Brain microvascular endothelial cell (primary cell): ENCODE data around the gene VSTM4.

ENCODE experiments used
- DNase-seq: peaks from one replicate; pipeline ENCODE4 v3.0.0-alpha.2; 2020
- H3K27ac ChIP-seq: fragments of 250-450 bp; sonication (Bioruptor Pico); 2 replicates; pipeline ENCODE4 v1.5.1; 2020; ENCODE audit warnings: mild to moderate bottlenecking, moderate library complexity
- H3K27me3 ChIP-seq: fragments of 250-450 bp; sonication (Bioruptor Pico); replicated peaks from 2 replicates; pipeline ENCODE4 v1.5.1; 2020; ENCODE audit warnings: mild to moderate bottlenecking
- H3K36me3 ChIP-seq: fragments of 250-450 bp; sonication (Bioruptor Pico); replicated peaks from 2 replicates; pipeline ENCODE4 v1.5.1; 2020; ENCODE audit warnings: mild to moderate bottlenecking
- H3K4me3 ChIP-seq: 2 replicates; pipeline ENCODE4 v1.5.1; 2011; ENCODE audit warnings: low read depth, mild to moderate bottlenecking, control low read depth, low read length, moderate library complexity
- in situ Hi-C: cut with HindIII; loops from 2 replicates; pipeline ENCODE4 v1.10.0; 2017; ENCODE audit warnings: low sequenced_read_pairs, low pct_ligation_motif_present
- TF ChIP-seq, protein P1 (sequence below): IDR thresholded peaks from 2 replicates; pipeline ENCODE4 v1.5.1; 2011; ENCODE audit warnings: low read depth, mild to moderate bottlenecking, moderate library complexity, low read length, control low read depth, inconsistent platforms; ENCODE audit errors: missing control alignments

The VSTM4 gene

DNA sequence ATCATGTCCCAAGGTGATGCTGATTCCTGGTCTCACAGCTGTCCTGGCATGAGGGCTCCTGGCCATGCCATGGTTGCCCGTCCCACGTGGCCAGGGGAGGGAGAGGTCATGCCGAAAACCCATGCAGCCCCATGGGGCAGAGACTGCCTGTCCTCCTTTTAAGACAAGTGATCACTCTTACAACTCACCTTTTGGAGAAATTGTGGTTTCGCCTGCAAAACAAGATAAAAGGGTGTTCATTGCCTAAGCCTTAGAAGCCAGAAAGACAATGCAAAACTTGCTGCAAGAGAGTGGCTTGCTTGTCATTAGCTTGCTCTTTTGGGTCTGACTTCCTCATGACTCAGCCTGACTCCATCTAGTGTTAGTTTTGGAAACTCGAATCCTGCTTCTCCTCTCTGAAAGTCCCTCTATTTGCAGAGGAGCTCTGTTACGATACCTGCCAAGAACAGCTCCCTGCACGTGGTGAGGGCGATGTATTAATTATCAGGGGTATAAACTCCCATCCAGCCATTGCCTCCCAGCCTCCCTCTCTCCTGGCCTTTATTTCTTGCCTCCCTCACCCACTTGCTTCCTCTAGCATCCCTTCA is 46.2 kb upstream of the VSTM4 start:
- in situ Hi-C loops = no loop called here
- H3K4me3 ChIP-seq = no peak overlapping the region
- no peaks in the 10 kb centered on the region for H3K36me3 ChIP-seq
- H3K27me3 ChIP-seq = no peaks in the 10 kb centered on the region
- H3K27ac ChIP-seq = no peak overlapping the region
- TF ChIP-seq, protein P1, sequence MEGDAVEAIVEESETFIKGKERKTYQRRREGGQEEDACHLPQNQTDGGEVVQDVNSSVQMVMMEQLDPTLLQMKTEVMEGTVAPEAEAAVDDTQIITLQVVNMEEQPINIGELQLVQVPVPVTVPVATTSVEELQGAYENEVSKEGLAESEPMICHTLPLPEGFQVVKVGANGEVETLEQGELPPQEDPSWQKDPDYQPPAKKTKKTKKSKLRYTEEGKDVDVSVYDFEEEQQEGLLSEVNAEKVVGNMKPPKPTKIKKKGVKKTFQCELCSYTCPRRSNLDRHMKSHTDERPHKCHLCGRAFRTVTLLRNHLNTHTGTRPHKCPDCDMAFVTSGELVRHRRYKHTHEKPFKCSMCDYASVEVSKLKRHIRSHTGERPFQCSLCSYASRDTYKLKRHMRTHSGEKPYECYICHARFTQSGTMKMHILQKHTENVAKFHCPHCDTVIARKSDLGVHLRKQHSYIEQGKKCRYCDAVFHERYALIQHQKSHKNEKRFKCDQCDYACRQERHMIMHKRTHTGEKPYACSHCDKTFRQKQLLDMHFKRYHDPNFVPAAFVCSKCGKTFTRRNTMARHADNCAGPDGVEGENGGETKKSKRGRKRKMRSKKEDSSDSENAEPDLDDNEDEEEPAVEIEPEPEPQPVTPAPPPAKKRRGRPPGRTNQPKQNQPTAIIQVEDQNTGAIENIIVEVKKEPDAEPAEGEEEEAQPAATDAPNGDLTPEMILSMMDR = peak; percentile 66
- DNase-seq = peak; percentile 55

DNA sequence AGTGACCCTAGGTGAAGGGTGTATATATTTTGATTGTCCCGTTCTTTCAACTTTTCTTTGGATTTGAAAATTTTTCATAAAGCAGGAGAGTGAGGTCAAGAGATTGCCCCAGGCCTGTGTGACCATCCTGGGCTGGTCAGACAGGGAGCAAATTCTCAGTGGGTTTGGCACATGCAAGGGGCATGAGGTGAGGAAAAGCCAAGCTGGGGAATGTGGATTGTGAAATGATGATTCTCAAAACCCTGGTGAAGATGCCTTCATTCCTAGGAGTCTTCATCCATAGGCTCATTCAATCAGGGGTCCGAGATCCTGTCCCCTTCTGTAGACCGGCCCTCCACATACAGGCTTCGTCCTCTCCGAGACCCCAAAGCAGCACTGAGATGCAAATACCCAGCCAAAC is 45.5 kb upstream of the VSTM4 start:
- Histone ChIP-seq H3K4me3 (no peak overlapping the region), H3K27me3 (no peaks in the 10 kb centered on the region), H3K27ac (no peak overlapping the region), H3K36me3 (no peaks in the 10 kb centered on the region)
- TF ChIP-seq, protein P1 = no peak
- DNase-seq = no peak
- in situ Hi-C loops = no loop called here

DNA sequence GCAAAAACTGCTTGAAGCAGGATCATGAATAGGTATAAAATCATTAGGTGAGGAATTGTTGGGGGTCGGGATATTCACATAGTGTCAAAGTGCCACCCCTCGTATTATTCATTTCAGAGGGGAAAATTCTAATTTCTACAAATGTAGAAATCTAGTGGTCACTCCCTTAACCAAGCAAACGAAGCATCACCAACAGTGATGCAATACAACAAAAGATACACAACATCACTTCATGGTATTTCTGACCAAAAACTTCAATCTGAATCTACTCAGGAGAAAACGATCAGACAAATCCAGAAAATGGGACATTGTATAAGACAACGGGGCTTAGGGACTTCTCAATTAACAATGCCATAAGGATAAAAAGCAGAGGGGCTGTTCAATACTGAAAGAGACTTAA is 44.8 kb upstream of the VSTM4 start:
- no peak for DNase-seq
- TF ChIP-seq, protein P1 = no peak
- no peaks in the 10 kb centered on the region for H3K36me3 ChIP-seq

DNA sequence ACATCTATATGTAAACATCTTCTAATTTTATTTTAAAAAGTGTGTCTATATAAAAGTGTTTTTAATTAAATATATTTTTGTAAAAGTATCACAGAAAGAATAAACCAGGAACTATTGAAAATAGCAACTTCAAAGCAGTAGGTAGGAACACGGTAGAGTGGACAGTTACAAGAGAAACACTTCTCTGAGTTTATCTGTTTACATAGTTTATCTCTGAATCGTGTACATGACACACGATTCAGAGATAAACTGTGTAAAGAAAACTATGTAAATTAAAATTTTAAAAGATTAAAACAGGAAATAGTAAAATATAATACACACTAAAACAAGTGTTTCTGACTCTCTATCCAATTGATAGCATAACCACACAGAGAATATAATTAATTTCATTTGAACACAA is 43.6 kb upstream of the VSTM4 start:
- DNase-seq = no peak
- Histone ChIP-seq H3K27ac (no peak overlapping the region), H3K4me3 (no peak overlapping the region), H3K36me3 (no peaks in the 10 kb centered on the region), H3K27me3 (no peaks in the 10 kb centered on the region)
- TF ChIP-seq, protein P1 = no peak
- in situ Hi-C loops = no loop called here

More for the DNA sequence above, 44.8 kb upstream of the VSTM4 start:
- H3K27me3 ChIP-seq = no peaks in the 10 kb centered on the region
- H3K4me3 ChIP-seq = no peak overlapping the region
- no peak overlapping the region for H3K27ac ChIP-seq
- in situ Hi-C loops = no loop called here

DNA sequence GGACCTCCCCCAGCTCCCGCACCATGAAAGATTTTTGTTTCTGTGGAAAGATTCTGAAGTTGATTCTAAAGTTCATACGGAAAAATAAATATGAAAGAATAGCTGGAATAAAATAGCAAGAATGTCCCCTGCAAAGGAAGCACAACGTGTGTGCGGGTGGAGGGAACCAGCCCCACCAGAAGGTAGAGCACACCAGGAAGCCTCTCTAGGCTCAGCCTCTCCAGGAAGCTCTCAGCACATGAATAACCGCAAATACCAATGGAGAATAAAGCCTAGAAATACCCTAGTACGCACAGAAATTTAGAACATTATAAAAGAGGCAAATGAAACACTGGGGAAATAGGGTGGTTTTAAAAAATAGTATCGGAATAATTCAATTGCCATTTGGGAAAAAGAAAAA is 43.1 kb upstream of the VSTM4 start:
- DNase-seq = no peak
- in situ Hi-C loops = no loop called here
- TF ChIP-seq, protein P1 = no peak
- no peak overlapping the region for H3K27ac ChIP-seq
- no peak overlapping the region for H3K4me3 ChIP-seq
- no peaks in the 10 kb centered on the region for H3K36me3 ChIP-seq
- no peaks in the 10 kb centered on the region for H3K27me3 ChIP-seq

DNA sequence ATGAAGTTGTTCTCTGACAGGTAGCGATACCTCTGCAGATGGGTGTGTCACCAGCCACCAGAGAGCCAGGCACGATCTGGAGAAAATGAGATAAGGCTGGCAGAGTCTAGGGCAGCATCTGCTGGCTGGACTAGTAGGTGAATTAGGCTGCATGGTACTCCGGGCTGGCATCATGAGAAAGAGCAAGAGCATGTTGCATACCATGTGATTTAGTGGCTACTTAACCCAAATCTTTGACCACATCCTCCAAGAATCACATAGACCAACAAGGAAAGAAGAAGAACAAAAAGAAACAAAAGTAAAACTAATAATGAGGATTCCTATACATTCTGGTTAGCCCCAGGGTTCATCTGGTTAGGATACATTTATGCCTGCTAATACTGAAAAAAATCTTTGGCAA is 41.9 kb upstream of the VSTM4 start:
- Histone ChIP-seq H3K4me3 (no peak overlapping the region), H3K27me3 (no peaks in the 10 kb centered on the region), H3K27ac (no peak overlapping the region), H3K36me3 (no peaks in the 10 kb centered on the region)
- in situ Hi-C loops = no loop called here
- TF ChIP-seq, protein P1 = no peak
- no peak for DNase-seq
